Endothelial cell of umbilical vein (primary cell): ENCODE data around the gene MIER2. TPM values are rescaled to one million over a fixed set of nuclear protein-coding genes. Genes with fewer than 3 reads are reported as not detected.

ENCODE experiments used
- BruUV-seq: library from RNA; stranded (reverse); fragments of 400-500 nt; replicated peaks from 2 replicates; lab custom pipeline; 2021; lab: Mats Ljungman, UMichigan
- CTCF ChIA-PET: fragments of 300-600, 350-600 bp; sonication (Branson Sonifier 250); formaldehyde crosslinking; loops from one replicate; lab custom pipeline; 2021; ENCODE audit warnings: antibody characterized with exemption, inconsistent platforms; lab: Charles Lee
- POLR2A ChIA-PET: fragments of 300-600, 350-600 bp; sonication (Branson Sonifier 250); formaldehyde crosslinking; loops from one replicate; lab custom pipeline; 2021; ENCODE audit warnings: antibody characterized with exemption, inconsistent platforms; lab: Charles Lee
- DNase-seq: peaks from one replicate; pipeline ENCODE4 v3.0.0-alpha.2; 2011; ENCODE audit warnings: low read depth, low spot score
- FAIRE-seq: peaks from 2 replicates; lab custom pipeline; 2011; peaks lifted over from hg19 to GRCh38; lab: Jason Lieb, UNC
- H2AFZ ChIP-seq: 2 replicates; pipeline ENCODE4 v1.6.0; 2012; ENCODE audit warnings: low read depth, low read length, control low read depth, inconsistent platforms
- H3K27ac ChIP-seq: 2 replicates; pipeline ENCODE4 v1.5.1; 2011; ENCODE audit warnings: low read depth, mild to moderate bottlenecking, control low read depth, low read length, moderate library complexity; ENCODE audit not compliant: insufficient read depth
- H3K27me3 ChIP-seq, 2 experiments: 2 replicates each; pipeline versions ENCODE4 v1.6.0 to v1.6.1; 2011; ENCODE audit warnings: low read length in 2 of 2, mixed read lengths in 1 of 2; ENCODE audit not compliant: control insufficient read depth in 2 of 2, insufficient read depth in 2 of 2
- H3K36me3 ChIP-seq, 2 experiments: 2 replicates in 1 of 2; 3 replicates in 1 of 2; pipeline ENCODE4 v1.5.1; 2011; ENCODE audit warnings: low read length in 2 of 2, mild to moderate bottlenecking in 1 of 2, moderate library complexity in 1 of 2; ENCODE audit not compliant: control insufficient read depth in 2 of 2, insufficient read depth in 2 of 2; ENCODE audit errors: extremely low read depth in 1 of 2
- H3K4me1 ChIP-seq: 3 replicates; pipeline ENCODE4 v1.5.1; 2011; ENCODE audit warnings: mild to moderate bottlenecking, low read length; ENCODE audit not compliant: control insufficient read depth, insufficient read depth; ENCODE audit errors: extremely low read depth
- H3K4me2 ChIP-seq: 2 replicates; pipeline ENCODE4 v1.6.1; 2011; ENCODE audit warnings: low read length, control low read depth, mixed read lengths; ENCODE audit not compliant: insufficient read depth
- H3K4me3 ChIP-seq, 3 experiments: fragments of 200-600 bp in 1 of 3; sonication (generic), shearing (Covaris generic) in 1 of 3; replicated peaks in 1 of 3; 2 replicates each; pipeline ENCODE4 v1.5.1; 2011 to 2016; ENCODE audit warnings: control low read depth in 3 of 3, low read length in 3 of 3, mild to moderate bottlenecking in 2 of 3, inconsistent platforms in 1 of 3, low read depth in 1 of 3, moderate library complexity in 1 of 3; ENCODE audit not compliant: insufficient read depth in 1 of 3
- H3K79me2 ChIP-seq: 2 replicates; pipeline ENCODE4 v1.6.0; 2012; ENCODE audit warnings: low read length, inconsistent platforms; ENCODE audit not compliant: control insufficient read depth, insufficient read depth
- H3K9ac ChIP-seq: replicated peaks from 2 replicates; pipeline ENCODE3; 2011; ENCODE audit warnings: low read length, control low read depth; ENCODE audit not compliant: insufficient read depth; ENCODE audit errors: extremely low read depth
- H3K9me1 ChIP-seq: replicated peaks from 3 replicates; pipeline ENCODE4 v1.6.0; 2011; ENCODE audit warnings: mild to moderate bottlenecking, low read length; ENCODE audit not compliant: control insufficient read depth, insufficient read depth; ENCODE audit errors: extremely low read depth
- H3K9me3 ChIP-seq: replicated peaks from 2 replicates; pipeline ENCODE4 v1.5.1; 2012; ENCODE audit warnings: low read length, inconsistent platforms; ENCODE audit not compliant: control insufficient read depth, insufficient read depth
- H4K20me1 ChIP-seq: replicated peaks from 2 replicates; pipeline ENCODE3; 2011; ENCODE audit warnings: mild to moderate bottlenecking, low read length; ENCODE audit not compliant: control insufficient read depth, insufficient read depth; ENCODE audit errors: extremely low read depth
- CTCF ChIP-seq, 2 donors: IDR thresholded peaks; 1 replicate in 1 of 2; 2 replicates in 1 of 2; pipeline ENCODE4 v1.5.1; 2011; ENCODE audit warnings: low read length in 2 of 2, mild to moderate bottlenecking in 2 of 2, moderate library complexity in 2 of 2, control low read depth in 1 of 2, inconsistent platforms in 1 of 2, low read depth in 1 of 2; ENCODE audit not compliant: insufficient read depth in 1 of 2; ENCODE audit errors: extremely low read depth in 1 of 2
- EZH2 ChIP-seq: IDR thresholded peaks from 2 replicates; pipeline ENCODE4 v1.6.1; 2012; ENCODE audit warnings: borderline replicate concordance, low read depth, mild to moderate bottlenecking, moderate library complexity, low read length, inconsistent platforms; ENCODE audit not compliant: severe bottlenecking
- FOS ChIP-seq: IDR thresholded peaks from 2 replicates; pipeline ENCODE4 v1.6.1; 2011; ENCODE audit warnings: mild to moderate bottlenecking, low read length, moderate library complexity, borderline replicate concordance; ENCODE audit not compliant: insufficient read depth
- GATA2 ChIP-seq: IDR thresholded peaks from 2 replicates; pipeline ENCODE4 v1.7.0; 2011; ENCODE audit warnings: low read depth, mild to moderate bottlenecking, moderate library complexity, mixed read lengths, low read length; ENCODE audit not compliant: insufficient read length, insufficient read depth
- JUN ChIP-seq: IDR thresholded peaks from 2 replicates; pipeline ENCODE4 v1.6.1; 2011; ENCODE audit warnings: borderline replicate concordance, low read depth; ENCODE audit not compliant: insufficient read length, insufficient read depth
- MAX ChIP-seq: IDR thresholded peaks from 2 replicates; pipeline ENCODE4 v1.6.1; 2011; ENCODE audit not compliant: insufficient read depth, insufficient read length
- MYC ChIP-seq: IDR thresholded peaks from one replicate; pipeline ENCODE4 v1.6.1; 2011; ENCODE audit warnings: mild to moderate bottlenecking, low read depth, low read length
- POLR2A ChIP-seq: IDR thresholded peaks from 2 replicates; pipeline ENCODE4 v1.6.1; 2012; ENCODE audit warnings: low read depth, mild to moderate bottlenecking, control low read depth, low read length
- POLR2AphosphoS5 ChIP-seq: IDR thresholded peaks from 2 replicates; pipeline ENCODE4 v1.6.1; 2012; ENCODE audit warnings: low read depth, mild to moderate bottlenecking, control low read depth, low read length, moderate library complexity; ENCODE audit not compliant: insufficient read depth
- dilution Hi-C: fragments of 300-500 bp; cut with MboI; formaldehyde crosslinking; loops from one replicate; pipeline ENCODE4 v1.15.0; 2019; ENCODE audit warnings: low sequenced_read_pairs; ENCODE audit not compliant: extremely low pct_ligation_motif_present
- intact Hi-C: fragments of 100-400 bp; cut with micrococcal nuclease; formaldehyde crosslinking; loops from one replicate; pipeline ENCODE4 v1.10.0; 2022
- polyA plus RNA-seq, 4 experiments: library from polyadenylated mRNA; depleted of rRNA in 3 of 4; stranded (reverse) in 3 of 4; unstranded in 1 of 4; fragments of >200 nt; gene quantifications; 2 replicates each; pipeline versions ENCODE4 v1.2.1 to v1.2.3, GENCODE V29; 2011 to 2012; ENCODE audit warnings: missing spikeins in 1 of 4
- total RNA-seq: library from RNA; stranded (reverse); gene quantifications from 2 replicates; pipeline ENCODE4 v1.2.3, GENCODE V29; 2021

MIER2 gene
- total and polyA plus RNA-seq, 2 donors (not counting 3 experiments of a cell fraction or from before 2014, with no cell fraction given): 20.3 to 44.9 TPM

DNA sequence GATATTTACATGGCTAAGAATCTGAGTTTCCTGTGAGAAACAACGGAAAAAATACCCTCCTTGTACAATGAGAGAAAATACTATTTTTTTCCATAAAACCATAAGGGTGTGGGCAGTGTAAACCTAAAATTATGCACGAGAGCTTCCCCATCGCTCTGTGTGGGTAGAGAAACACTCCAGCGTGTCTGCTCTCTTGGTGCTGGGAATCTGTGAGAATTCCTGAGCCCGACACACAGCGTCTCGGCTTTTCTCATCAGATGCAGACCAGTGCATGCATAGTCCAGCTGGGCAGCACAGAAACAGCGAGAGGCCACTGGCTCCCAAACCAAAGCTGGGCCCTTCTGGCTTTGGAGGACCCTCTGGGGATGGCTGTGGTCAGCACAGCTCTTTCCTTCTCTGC, 65.4 kb downstream of the MIER2 start:
- H3K79me2 ChIP-seq: no peaks in the 10 kb centered on the region
- no peaks in the 10 kb centered on the region for H4K20me1 ChIP-seq
- no peaks in the 10 kb centered on the region for H3K9me3 ChIP-seq
- no peak overlapping the region for H3K4me3 ChIP-seq
- H3K9ac ChIP-seq: no peak overlapping the region
- no peak overlapping the region for H3K4me2 ChIP-seq
- no peak for DNase-seq
- BruUV-seq: no TSS peak
- intact Hi-C loops (no loop called here), dilution Hi-C loops (no loop called here)
- CTCF ChIA-PET: no interaction called here
- POLR2A ChIA-PET: no interaction called here
- H3K27ac ChIP-seq: no peak overlapping the region
- TF ChIP-seq POLR2AphosphoS5 (no peak), FOS (no peak), EZH2 (no peak), MAX (no peak), GATA2 (no peak), JUN (no peak), POLR2A (no peak), MYC (no peak), CTCF (IDR thresholded peaks at IDR 0.05; ENCODE audit: extremely low read depth in 1 of 2, insufficient read depth in 1 of 2, low read depth in 1 of 2, low read length in 2 of 2) (no peak)
- no peaks in the 10 kb centered on the region for H3K9me1 ChIP-seq
- H2AFZ ChIP-seq: no peak overlapping the region
- no peak for FAIRE-seq
- H3K4me1 ChIP-seq: no peaks in the 10 kb centered on the region
- H3K36me3 ChIP-seq: no peaks in the 10 kb centered on the region
- H3K27me3 ChIP-seq: no peaks in the 10 kb centered on the region
